Measurements from ENCODE around the gene TUBAL3.

GRCh38 chr10:5442990-5443370, 38.4 kb upstream of the TUBAL3 start:
- TF ChIP-seq CTCF (IDR thresholded peaks at IDR 0.05) (no peak), POLR2A (IDR thresholded peaks at IDR 0.05) (no peak)

Data from ovary (tissue), 3 donors.